Liver (tissue), 9 donors: Measurements from ENCODE around the gene THBS1. TPM values are rescaled to one million over a fixed set of nuclear protein-coding genes. Genes with fewer than 3 reads are reported as not detected.

Experiments
- DNase-seq: peaks from one replicate; pipeline ENCODE4 v3.0.0-alpha.2; 2017; ENCODE audit warnings: low spot score
- H3K27ac ChIP-seq, 2 donors: one replicate each; pipeline ENCODE4 v1.7.0; 2013; ENCODE audit warnings: inconsistent platforms in 2 of 2, low read length in 2 of 2, control low read depth in 1 of 2, low read depth in 1 of 2, mild to moderate bottlenecking in 1 of 2
- H3K27me3 ChIP-seq, 4 donors: one replicate each; pipeline versions ENCODE4 v1.6.1 to v1.7.0; 2013; ENCODE audit warnings: low read length in 3 of 4, inconsistent platforms in 1 of 4, mild to moderate bottlenecking in 1 of 4, moderate library complexity in 1 of 4; ENCODE audit not compliant: control insufficient read depth in 4 of 4, insufficient read depth in 4 of 4
- H3K36me3 ChIP-seq, 4 donors: one replicate each; pipeline versions ENCODE4 v1.6.1 to v1.7.0; 2013; ENCODE audit warnings: low read length in 3 of 4, mild to moderate bottlenecking in 3 of 4, low read depth in 1 of 4, moderate library complexity in 1 of 4; ENCODE audit not compliant: control insufficient read depth in 4 of 4, insufficient read depth in 3 of 4
- H3K4me1 ChIP-seq, 4 donors: one replicate each; pipeline versions ENCODE4 v1.6.1 to v1.7.0; 2013; ENCODE audit warnings: low read length in 3 of 4, mild to moderate bottlenecking in 3 of 4, moderate library complexity in 1 of 4; ENCODE audit not compliant: control insufficient read depth in 4 of 4, insufficient read depth in 4 of 4
- H3K4me3 ChIP-seq, 3 donors: one replicate each; pipeline versions ENCODE4 v1.6.1 to v1.7.0; 2013; ENCODE audit warnings: low read length in 3 of 3, control low read depth in 1 of 3, low read depth in 1 of 3, mild to moderate bottlenecking in 1 of 3
- H3K9ac ChIP-seq, 2 donors: one replicate each; pipeline ENCODE4 v1.7.0; 2013; ENCODE audit warnings: low read length in 2 of 2, mild to moderate bottlenecking in 2 of 2, moderate library complexity in 2 of 2, control low read depth in 1 of 2, low read depth in 1 of 2
- H3K9me3 ChIP-seq, 4 donors: one replicate each; pipeline versions ENCODE4 v1.6.1 to v1.7.0; 2013; ENCODE audit warnings: low read length in 3 of 4; ENCODE audit not compliant: control insufficient read depth in 4 of 4
- EGR1 ChIP-seq, 2 donors: IDR thresholded peaks; 2 replicates each; pipeline ENCODE4 v1.6.1; 2016 to 2018; ENCODE audit warnings: antibody characterized with exemption in 2 of 2, low read depth in 2 of 2
- FOXA1 ChIP-seq: IDR thresholded peaks from 2 replicates; pipeline ENCODE4 v1.6.1; 2016; ENCODE audit warnings: antibody characterized with exemption
- FOXA2 ChIP-seq: IDR thresholded peaks from 2 replicates; pipeline ENCODE4 v1.6.1; 2016; ENCODE audit warnings: antibody characterized with exemption
- GABPA ChIP-seq, 2 donors: IDR thresholded peaks in 1 of 2; conservative IDR thresholded peaks in 1 of 2; 2 replicates each; pipeline ENCODE4 v1.6.1; 2016; ENCODE audit warnings: antibody characterized with exemption in 2 of 2, mild to moderate bottlenecking in 1 of 2, moderate library complexity in 1 of 2
- HNF4A ChIP-seq, 2 donors: conservative IDR thresholded peaks; 2 replicates each; pipeline ENCODE4 v1.6.1; 2016; ENCODE audit warnings: antibody characterized with exemption in 2 of 2, mild to moderate bottlenecking in 2 of 2
- HNF4G ChIP-seq: IDR thresholded peaks from 2 replicates; pipeline ENCODE4 v1.6.1; 2016; ENCODE audit warnings: antibody characterized with exemption
- JUND ChIP-seq, 2 donors: IDR thresholded peaks; 2 replicates each; pipeline ENCODE4 v1.6.1; 2016; ENCODE audit warnings: antibody characterized with exemption in 2 of 2
- NR2F2 ChIP-seq: IDR thresholded peaks from 2 replicates; pipeline ENCODE4 v1.6.1; 2016; ENCODE audit warnings: antibody characterized with exemption
- RAD21 ChIP-seq, 2 donors: IDR thresholded peaks; 2 replicates each; pipeline ENCODE4 v1.6.1; 2016; ENCODE audit warnings: antibody characterized with exemption in 2 of 2, mild to moderate bottlenecking in 2 of 2
- RXRA ChIP-seq, 2 donors: IDR thresholded peaks; 2 replicates each; pipeline ENCODE4 v1.6.1; 2017 to 2018; ENCODE audit warnings: antibody characterized with exemption in 2 of 2, mild to moderate bottlenecking in 1 of 2
- SP1 ChIP-seq: IDR thresholded peaks from 2 replicates; pipeline ENCODE4 v1.6.1; 2018; ENCODE audit warnings: antibody characterized with exemption, mild to moderate bottlenecking
- TAF1 ChIP-seq: conservative IDR thresholded peaks from 2 replicates; pipeline ENCODE4 v1.6.1; 2016; ENCODE audit warnings: antibody characterized with exemption, mild to moderate bottlenecking
- YY1 ChIP-seq: IDR thresholded peaks from 2 replicates; pipeline ENCODE4 v1.6.1; 2016; ENCODE audit warnings: antibody characterized with exemption, mild to moderate bottlenecking
- WGBS: extraction: QIAGEN DNeasy Blood & Tissue Kit; methylation state at CpG from one replicate; pipeline ENCODE4 v1.1.7; 2013; 5-methylcytosine and 5-hydroxymethylcytosine counted together
- polyA plus RNA-seq, 2 donors: library from polyadenylated mRNA; stranded (reverse) in 1 of 2; unstranded in 1 of 2; fragments of 200-250 nt in 1 of 2; fragments of >200 nt in 1 of 2; fragmentation: Nextera tagmentation in 1 of 2; extraction: Ambion mirVana in 1 of 2; gene quantifications; one replicate each; pipeline versions ENCODE4 v1.2.1 to v1.2.3, GENCODE V29; 2013 to 2015
- total RNA-seq, 2 donors: library from RNA; depleted of rRNA; stranded (reverse); fragments of >200 nt; gene quantifications; one replicate each; pipeline ENCODE4 v1.2.3, GENCODE V29; 2014
- TF ChIP-seq, protein P1 (sequence below): IDR thresholded peaks from 2 replicates; pipeline ENCODE4 v1.6.1; 2016; ENCODE audit warnings: antibody characterized with exemption
- TF ChIP-seq, protein P2 (sequence below): IDR thresholded peaks from 2 replicates; pipeline ENCODE4 v1.6.1; 2016; ENCODE audit warnings: antibody characterized with exemption
- TF ChIP-seq, protein P3 (sequence below): IDR thresholded peaks from 2 replicates; pipeline ENCODE4 v1.6.1; 2016; ENCODE audit warnings: antibody characterized with exemption, mild to moderate bottlenecking
- TF ChIP-seq, protein P4 (sequence below): IDR thresholded peaks from 2 replicates; pipeline ENCODE4 v1.6.1; 2016; ENCODE audit warnings: antibody characterized with exemption
- TF ChIP-seq, protein P5 (sequence below): fragments of 150-350 bp; IDR thresholded peaks from 2 replicates; pipeline ENCODE4 v1.5.1; 2017; ENCODE audit warnings: improper control_type of control experiment, low read depth, low read length; ENCODE audit not compliant: missing input control
- donor health status: healthy.
- donor health status: healthy.
- donor health status: healthy.
- donor health status: healthy.
- donor health status: healthy.

Gene THBS1
- total and polyA plus RNA-seq, 4 donors, result 8.9 to 73.6 (median 22.6) TPM

DNA sequence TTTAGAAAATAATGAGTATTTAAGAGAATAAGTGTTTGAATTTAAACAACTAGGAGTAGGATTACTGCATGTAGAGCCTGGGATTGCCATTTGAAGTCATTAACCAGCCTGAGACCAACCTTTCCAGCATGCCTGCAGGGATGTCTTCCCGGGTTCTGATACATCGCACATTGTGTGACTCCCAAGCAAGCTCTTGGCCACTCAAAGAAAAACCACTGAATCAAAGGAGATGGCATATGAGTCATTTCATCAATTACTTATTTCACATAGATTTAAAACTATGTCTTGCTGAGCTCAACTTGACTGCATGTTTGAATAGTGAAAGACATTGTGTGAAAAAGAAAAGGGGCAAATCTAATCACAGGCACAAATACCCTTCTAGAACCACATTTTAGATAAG lies 15.0 kb upstream of the THBS1 start:
- TF ChIP-seq HNF4A (conservative IDR thresholded peaks at IDR 0.05), result no peak
- TF ChIP-seq, protein P1, sequence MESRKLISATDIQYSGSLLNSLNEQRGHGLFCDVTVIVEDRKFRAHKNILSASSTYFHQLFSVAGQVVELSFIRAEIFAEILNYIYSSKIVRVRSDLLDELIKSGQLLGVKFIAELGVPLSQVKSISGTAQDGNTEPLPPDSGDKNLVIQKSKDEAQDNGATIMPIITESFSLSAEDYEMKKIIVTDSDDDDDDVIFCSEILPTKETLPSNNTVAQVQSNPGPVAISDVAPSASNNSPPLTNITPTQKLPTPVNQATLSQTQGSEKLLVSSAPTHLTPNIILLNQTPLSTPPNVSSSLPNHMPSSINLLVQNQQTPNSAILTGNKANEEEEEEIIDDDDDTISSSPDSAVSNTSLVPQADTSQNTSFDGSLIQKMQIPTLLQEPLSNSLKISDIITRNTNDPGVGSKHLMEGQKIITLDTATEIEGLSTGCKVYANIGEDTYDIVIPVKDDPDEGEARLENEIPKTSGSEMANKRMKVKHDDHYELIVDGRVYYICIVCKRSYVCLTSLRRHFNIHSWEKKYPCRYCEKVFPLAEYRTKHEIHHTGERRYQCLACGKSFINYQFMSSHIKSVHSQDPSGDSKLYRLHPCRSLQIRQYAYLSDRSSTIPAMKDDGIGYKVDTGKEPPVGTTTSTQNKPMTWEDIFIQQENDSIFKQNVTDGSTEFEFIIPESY, result no peak
- no peak overlapping the region for H3K4me3 ChIP-seq
- WGBS, result 93% methylated on average over 2 of the region's 2 CpGs

DNA sequence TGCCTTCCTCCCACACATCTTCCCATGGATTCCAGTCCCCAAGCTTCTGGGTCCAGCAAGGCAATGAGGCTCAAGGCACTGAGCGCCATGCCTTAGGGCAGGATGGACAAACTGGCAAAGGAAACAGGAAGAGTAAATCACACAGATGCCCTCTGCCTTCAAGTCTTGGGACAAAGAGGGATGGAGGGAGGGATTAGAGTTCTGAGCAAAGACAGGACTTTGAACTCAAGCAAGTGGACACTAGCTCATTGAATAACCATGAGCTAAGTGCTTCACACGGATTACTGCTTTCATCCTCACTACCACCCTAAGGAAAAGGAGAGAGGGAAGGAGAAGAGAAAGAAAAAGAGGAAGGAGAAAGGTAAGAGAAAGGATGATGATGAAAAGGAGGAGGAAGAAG lies 7.6 kb upstream of the THBS1 start:
- Histone ChIP-seq H3K27me3 (peaks cover 0 to 8% (median 0%) of the 10 kb centered on the region in 4 donors), H3K4me1 (no peaks in the 10 kb centered on the region), H3K9me3 (no peaks in the 10 kb centered on the region), H3K4me3 (no peak overlapping the region), H3K27ac (no peak overlapping the region), H3K9ac (no peak overlapping the region), H3K36me3 (no peaks in the 10 kb centered on the region)
- WGBS, result 61% methylated on average over 2 of the region's 2 CpGs
- DNase-seq, result no peak
- TF ChIP-seq FOXA2, result no peak
- no peak for TF ChIP-seq TAF1

More for the DNA sequence above, 15.0 kb upstream of the THBS1 start:
- Histone ChIP-seq H3K9me3 (no peaks in the 10 kb centered on the region), H3K9ac (no peak overlapping the region), H3K27ac (no peak overlapping the region), H3K4me1 (no peaks in the 10 kb centered on the region), H3K27me3 (no peaks in the 10 kb centered on the region), H3K36me3 (no peaks in the 10 kb centered on the region)
- DNase-seq, result no peak

DNA sequence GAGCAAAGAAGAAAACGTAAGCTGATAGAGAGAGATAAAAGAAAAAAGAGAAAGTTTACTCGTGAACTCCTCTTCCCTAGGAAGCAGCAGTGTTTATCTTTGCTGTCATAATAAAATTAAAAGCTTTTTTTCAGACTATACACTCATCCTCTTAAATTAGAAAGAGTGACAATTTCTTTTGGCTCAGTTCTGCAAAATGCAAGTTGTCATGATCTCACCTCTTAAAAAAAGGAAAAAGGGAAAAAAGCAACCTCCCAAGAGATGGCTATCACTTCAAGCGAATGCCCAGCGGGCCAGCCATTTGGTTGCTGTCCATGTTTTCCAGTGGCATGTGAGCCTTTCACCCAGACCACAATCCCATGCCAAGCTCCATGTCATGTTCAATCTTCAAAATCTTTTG lies 7.0 kb upstream of the THBS1 start:
- no peaks in the 10 kb centered on the region for H3K9me3 ChIP-seq
- TF ChIP-seq, protein P2, sequence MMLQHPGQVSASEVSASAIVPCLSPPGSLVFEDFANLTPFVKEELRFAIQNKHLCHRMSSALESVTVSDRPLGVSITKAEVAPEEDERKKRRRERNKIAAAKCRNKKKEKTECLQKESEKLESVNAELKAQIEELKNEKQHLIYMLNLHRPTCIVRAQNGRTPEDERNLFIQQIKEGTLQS, result no peak
- TF ChIP-seq RAD21 (IDR thresholded peaks at IDR 0.05) (no peak), SP1 (no peak), HNF4G (no peak), TAF1 (no peak), YY1 (no peak), FOXA1 (no peak), GABPA (IDR thresholded peaks at IDR 0.05 in 1 of 2, conservative IDR thresholded peaks at IDR 0.05 in 1 of 2) (no peak), HNF4A (conservative IDR thresholded peaks at IDR 0.05) (no peak), JUND (IDR thresholded peaks at IDR 0.05) (no peak), NR2F2 (no peak), FOXA2 (no peak), EGR1 (IDR thresholded peaks at IDR 0.05; ENCODE audit: low read depth in 2 of 2) (no peak), RXRA (IDR thresholded peaks at IDR 0.05) (no peak)
- TF ChIP-seq, protein P3, sequence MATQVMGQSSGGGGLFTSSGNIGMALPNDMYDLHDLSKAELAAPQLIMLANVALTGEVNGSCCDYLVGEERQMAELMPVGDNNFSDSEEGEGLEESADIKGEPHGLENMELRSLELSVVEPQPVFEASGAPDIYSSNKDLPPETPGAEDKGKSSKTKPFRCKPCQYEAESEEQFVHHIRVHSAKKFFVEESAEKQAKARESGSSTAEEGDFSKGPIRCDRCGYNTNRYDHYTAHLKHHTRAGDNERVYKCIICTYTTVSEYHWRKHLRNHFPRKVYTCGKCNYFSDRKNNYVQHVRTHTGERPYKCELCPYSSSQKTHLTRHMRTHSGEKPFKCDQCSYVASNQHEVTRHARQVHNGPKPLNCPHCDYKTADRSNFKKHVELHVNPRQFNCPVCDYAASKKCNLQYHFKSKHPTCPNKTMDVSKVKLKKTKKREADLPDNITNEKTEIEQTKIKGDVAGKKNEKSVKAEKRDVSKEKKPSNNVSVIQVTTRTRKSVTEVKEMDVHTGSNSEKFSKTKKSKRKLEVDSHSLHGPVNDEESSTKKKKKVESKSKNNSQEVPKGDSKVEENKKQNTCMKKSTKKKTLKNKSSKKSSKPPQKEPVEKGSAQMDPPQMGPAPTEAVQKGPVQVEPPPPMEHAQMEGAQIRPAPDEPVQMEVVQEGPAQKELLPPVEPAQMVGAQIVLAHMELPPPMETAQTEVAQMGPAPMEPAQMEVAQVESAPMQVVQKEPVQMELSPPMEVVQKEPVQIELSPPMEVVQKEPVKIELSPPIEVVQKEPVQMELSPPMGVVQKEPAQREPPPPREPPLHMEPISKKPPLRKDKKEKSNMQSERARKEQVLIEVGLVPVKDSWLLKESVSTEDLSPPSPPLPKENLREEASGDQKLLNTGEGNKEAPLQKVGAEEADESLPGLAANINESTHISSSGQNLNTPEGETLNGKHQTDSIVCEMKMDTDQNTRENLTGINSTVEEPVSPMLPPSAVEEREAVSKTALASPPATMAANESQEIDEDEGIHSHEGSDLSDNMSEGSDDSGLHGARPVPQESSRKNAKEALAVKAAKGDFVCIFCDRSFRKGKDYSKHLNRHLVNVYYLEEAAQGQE, result no peak
- TF ChIP-seq, protein P1, result no peak
- TF ChIP-seq, protein P4, sequence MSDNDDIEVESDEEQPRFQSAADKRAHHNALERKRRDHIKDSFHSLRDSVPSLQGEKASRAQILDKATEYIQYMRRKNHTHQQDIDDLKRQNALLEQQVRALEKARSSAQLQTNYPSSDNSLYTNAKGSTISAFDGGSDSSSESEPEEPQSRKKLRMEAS, result no peak
- TF ChIP-seq, protein P5, sequence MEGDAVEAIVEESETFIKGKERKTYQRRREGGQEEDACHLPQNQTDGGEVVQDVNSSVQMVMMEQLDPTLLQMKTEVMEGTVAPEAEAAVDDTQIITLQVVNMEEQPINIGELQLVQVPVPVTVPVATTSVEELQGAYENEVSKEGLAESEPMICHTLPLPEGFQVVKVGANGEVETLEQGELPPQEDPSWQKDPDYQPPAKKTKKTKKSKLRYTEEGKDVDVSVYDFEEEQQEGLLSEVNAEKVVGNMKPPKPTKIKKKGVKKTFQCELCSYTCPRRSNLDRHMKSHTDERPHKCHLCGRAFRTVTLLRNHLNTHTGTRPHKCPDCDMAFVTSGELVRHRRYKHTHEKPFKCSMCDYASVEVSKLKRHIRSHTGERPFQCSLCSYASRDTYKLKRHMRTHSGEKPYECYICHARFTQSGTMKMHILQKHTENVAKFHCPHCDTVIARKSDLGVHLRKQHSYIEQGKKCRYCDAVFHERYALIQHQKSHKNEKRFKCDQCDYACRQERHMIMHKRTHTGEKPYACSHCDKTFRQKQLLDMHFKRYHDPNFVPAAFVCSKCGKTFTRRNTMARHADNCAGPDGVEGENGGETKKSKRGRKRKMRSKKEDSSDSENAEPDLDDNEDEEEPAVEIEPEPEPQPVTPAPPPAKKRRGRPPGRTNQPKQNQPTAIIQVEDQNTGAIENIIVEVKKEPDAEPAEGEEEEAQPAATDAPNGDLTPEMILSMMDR, result no peak
- no peak overlapping the region for H3K4me3 ChIP-seq
- no peak overlapping the region for H3K9ac ChIP-seq
- no peak overlapping the region for H3K27ac ChIP-seq
- peaks cover 0 to 8% (median 0%) of the 10 kb centered on the region in 4 donors for H3K27me3 ChIP-seq
- WGBS, result 74% methylated on average over 4 of the region's 4 CpGs
- DNase-seq, result no peak
- H3K4me1 ChIP-seq, result no peaks in the 10 kb centered on the region
- no peaks in the 10 kb centered on the region for H3K36me3 ChIP-seq
